Endometrial microvascular endothelial cells (primary cell): ENCODE measurements around the gene CFAP20DC. TPM values are rescaled to one million over a fixed set of nuclear protein-coding genes. Genes with fewer than 3 reads are reported as not detected.
"Not testable (repeated sequence)": the region's sequence is repeated elsewhere in the genome, so short reads cannot be mapped to it uniquely, and the experiment has no call there.

Experiments
- in situ Hi-C: cut with HindIII; loops from 2 replicates; pipeline ENCODE4 v1.10.0; 2017; ENCODE audit warnings: low sequenced_read_pairs, low pct_unique_long_range_greater_than_20kb; ENCODE audit errors: inconsistent ontology term
- total RNA-seq: library from RNA; depleted of rRNA; stranded (reverse); fragments of >200 nt; gene quantifications from one replicate; pipeline ENCODE4 v1.2.3, GENCODE V29; 2015; ENCODE audit errors: inconsistent ontology term

The CFAP20DC gene
- total RNA-seq, 1 donor from 2014 or later = 3.2 TPM

DNA sequence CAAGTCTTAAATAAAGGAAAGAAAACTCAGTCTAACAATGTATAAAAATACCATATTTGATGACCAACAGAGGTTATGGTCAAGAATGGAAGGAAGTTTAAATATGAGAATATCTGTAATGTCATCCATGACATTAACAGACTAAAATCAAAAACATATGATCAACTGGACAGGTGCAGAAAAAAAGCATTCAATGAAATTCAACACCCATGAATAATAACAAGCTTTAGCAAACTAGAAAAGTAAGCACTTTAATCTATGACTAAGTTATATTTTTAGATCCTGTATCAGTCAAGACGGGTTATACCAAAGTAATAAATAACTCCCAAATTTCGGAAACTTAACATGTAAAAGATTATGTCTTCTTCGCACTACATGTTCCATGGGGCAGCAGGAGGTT lies 61.8 kb downstream of the CFAP20DC start:
- in situ Hi-C loops = no loop called here

DNA sequence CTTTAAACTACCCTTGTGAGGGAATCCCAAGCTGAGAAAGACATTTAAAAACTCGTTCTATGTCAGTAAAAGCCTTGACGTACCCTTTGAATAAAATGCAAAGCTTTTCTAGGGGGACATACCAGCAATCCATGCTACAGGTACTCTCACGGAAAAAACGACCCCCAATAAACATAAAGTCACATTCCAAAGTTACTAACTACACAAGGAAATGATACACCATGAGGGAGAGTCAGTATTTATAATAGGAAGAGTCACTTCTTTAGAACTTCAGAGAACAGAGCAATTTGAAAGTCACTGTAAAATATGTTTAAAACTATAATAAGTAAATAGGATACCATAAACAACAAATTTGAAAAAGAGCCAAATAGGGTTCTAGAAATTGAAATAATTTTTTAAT lies 63.2 kb downstream of the CFAP20DC start:
- in situ Hi-C loops = no loop called here

DNA sequence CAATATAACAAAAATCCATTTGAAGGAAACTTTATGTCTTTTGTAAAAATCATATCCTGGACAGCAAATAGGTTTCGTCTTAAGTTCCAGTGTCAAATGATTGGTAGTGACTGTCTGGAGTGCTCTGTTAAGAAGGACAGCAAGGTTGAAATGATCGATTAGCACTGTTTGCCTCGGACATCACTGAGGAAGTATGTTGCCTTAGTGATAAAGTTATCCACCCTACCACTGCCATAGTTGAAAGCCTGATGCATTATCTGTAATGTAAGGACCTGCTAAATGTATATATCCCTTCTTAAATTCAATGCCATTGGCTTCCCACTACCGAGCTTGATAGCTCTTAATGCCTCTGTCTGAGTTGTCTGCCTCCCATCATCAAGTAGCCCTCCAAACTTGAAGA lies 70.0 kb downstream of the CFAP20DC start:
- in situ Hi-C loops = no loop called here

DNA sequence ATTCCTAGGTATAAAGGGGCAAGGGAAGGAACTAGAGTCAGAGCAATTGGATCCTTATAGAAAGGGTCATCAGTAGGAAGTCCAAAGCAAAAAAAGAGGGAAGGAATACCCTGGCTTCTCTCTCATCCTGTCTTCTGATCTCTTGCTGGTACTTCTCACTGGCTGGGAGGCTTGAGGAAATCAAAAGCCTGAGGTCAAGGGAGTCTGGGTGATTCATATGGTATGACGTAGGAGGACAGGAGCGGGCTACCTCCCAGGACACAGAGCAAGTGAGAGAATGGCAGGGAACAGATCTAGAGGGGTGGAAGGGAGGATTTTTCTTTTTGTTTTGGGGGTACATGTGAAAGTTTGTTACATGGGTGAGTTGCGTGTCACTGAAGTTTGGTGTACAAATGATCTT lies 76.0 kb downstream of the CFAP20DC start:
- in situ Hi-C loops = no loop called here

DNA sequence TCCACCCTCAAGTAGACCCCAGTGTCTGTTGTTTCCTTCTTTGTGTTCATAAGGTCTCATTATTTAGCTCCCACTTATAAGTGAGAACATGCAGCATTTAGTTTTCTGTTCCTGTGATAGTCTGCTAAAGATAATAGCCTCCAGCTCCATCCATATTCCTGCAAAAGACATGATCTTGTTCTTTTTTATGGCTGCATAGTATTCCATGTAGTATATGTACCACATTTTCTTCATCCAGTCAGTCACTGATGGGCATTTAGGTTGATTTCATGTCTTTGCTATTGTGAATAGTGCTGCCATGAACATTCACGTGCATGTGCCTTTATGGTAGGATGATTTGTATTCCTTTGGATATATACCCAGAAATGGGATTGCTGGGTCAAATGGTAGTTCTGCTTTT lies 82.0 kb downstream of the CFAP20DC start:
- in situ Hi-C loops = not testable (repeated sequence)

DNA sequence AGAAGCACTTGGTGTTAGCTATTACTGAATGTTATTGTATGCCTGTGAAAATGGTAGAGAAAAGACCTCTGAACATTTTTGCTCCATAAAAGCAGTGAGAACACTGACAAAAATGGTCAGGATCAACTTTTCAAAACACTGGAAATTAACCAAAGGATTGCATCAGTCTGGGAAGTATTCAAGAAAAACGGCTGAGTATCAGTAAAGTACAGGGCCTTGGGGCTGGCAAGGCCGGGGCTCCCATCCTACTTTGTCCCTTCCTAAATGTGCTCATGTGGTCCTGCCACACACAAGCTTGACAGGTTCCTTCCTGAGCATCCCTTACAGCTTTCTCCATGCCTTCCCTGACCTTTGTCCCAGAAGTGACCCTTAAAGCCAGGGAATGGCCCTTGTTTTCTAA lies 84.0 kb downstream of the CFAP20DC start:
- in situ Hi-C loops = no loop called here

DNA sequence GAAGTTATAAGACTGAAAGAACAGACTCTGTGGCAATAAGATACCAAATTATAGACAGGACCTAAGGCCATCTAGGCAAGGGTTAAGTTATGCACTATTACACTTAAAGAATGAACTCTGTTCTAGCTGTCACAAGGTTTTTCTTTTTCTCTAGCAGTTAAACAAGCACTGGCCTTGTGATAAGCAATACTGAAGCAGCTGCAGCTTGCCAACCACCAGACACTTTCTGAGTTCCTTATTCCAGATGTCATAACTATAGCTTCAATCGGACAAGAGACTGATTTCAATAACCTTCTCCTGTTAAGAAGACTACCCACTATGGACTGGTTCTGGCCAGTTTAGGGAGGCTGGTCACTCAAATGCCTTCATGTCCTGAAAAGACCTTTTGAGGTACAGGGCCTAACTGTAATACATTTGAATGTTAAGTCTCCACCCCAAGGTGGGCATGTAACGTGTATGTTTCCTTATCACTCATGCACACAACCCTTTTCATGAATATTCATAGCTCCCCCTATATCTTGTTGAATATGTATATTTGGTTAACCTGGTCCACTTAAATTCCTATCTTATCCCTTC lies 85.8 kb downstream of the CFAP20DC start:
- in situ Hi-C loops = no loop called here

DNA sequence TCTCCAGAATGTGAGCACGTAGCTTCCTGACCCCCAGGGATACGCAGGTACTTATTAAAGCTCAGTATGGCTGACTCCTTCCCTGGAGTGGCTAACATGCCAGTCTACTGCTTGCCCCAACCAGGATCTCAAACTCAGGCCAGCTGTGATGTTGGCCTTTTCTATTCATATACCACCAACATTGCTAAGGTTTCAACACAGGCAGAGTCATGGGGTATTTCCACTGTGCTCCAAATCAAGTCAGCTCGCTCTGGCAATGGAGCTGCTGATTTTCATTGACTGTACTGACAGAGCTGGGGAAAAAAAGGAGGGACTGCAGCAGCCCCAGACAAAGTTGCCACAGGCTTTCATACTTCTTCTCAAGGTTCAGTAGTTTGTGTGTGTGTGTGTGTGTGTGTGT lies 87.0 kb downstream of the CFAP20DC start:
- in situ Hi-C loops = no loop called here

DNA sequence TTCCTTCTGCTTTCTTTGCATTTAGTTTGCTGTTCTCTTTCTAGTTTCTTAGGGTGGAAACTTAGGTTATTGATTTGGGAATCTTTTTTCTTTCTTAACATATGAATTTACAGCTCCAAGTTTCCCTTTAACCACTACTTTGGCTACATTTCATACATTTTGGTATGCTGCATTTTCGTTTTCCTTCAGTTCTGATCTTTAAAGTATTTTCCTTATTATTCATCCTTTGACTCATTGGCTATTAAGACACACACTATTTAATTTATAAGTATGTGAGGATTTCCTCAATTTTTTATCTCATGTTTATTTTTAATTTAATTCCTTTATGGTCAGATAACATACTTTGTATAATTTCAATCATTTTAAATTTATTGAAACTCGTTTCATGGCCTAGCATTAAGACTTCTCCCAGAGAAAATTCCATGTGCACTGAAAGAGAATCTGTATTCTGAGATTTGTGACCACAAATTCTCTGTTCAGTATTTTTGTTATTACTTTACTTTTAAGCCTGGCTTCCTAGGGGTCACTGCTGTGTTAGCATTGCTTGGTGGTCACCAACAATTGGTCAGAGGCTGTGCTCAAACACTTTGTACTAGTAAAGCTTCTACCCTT lies 87.7 kb downstream of the CFAP20DC start:
- in situ Hi-C loops = no loop called here

DNA sequence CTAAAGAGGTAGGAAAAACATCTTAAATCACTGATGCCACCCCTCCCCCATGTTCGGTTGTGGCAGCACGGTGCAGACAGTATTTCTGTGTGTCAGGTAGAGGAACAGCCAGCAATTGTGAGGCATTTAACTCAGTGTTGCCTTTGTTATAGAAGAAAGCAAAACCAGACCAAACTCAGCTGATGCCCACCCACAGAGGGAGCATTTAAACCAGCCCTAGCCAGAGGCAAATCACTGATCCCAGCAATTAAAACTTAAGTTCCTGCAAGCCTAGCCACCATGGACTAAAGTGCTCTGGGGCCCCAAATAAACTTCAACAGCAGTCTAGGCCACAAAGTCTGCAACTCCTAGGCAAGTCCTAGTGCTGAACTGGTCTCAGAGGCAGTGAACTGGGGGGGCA lies 94.5 kb downstream of the CFAP20DC start:
- in situ Hi-C loops = no loop called here

DNA sequence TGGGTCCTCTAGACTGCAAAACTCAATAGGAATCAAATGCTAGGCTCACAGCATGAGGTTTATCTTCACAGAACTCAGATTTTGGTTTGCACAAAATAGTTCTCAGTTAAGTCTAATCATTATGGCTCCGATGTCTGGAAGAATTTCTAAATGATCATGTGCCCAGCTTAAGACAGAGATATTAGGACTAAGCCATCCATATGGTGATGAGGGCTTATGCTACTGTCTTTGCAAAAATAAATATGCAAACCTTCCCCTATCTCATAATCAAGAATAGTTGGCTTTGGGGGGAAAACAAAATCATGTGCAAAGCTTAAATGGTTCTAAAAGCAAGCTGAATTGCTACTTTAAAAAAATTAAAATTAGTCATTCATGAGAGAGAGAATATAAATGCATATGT lies 96.5 kb downstream of the CFAP20DC start:
- in situ Hi-C loops = no loop called here

DNA sequence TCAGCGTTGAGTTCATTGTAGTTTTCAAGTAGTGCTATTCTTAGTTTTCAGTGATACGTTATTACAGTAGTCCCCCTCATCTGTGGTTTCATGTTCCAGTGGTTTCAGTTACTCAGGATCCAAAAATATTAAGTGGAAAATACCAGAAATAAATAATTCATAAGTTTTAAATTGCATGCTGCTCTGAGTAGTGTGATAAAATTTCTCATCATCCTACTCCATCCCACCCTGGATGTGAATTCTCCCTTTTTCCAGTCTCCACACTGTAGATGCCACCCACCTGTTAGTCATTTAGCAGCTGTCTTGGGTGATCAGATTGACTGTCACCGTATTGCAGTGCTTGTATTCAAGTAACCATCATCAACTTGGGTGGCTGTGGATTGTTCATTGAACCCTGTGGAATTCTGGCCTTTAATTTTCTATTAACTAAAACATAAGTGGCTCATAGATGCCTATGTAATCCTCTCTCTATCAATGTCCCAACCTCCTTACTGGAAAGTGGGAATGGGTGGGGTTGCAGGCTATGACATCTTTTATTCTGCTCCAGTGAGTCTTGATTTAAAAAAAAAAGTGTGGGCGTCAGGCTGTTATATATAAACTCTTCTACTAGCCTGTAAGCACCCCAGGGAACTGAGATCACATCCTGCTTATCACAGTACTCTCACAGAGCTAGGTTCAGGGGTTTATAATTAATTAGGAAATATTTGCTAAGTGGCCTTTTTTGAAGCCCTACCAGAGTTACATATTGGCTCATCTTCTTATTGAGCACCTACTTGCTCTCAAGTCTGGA lies 97.5 kb downstream of the CFAP20DC start:
- in situ Hi-C loops = no loop called here

DNA sequence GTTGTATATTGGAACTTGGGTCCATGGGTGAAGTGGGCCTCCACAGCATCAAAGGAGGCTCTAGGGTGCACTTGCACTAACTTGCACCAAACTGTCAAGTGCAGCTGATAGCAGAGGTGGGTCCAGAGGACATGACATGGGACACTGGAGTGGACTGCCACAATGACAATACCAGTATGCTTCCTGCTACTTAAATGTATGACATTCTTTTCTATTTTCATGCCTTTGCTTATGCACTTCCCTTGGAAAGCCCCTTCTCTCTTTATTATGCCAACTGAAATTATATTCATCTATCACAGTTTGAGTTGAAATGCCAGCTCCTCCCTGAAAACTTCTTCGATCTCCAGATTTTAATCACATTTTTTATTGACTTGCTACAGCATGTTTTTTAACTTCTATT lies 101.8 kb downstream of the CFAP20DC start:
- in situ Hi-C loops = no loop called here

DNA sequence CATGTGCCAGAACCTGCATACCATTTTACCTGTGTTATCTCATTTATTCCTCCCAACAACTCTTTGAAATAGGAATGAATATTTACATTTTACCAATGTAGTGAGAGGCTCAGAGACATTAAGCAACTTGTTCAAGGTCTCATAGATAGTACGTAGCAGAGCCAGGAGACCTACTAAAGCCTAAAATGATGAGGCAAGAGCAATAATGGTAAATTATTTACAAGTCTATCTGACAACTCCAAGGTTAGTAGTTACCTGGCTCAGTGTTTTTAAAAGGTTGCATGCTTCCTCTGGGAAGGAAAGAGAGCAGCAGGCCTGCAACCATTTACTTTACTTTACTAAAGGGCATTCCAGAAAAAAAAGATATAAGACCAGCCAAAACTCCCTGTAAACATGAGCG lies 103.0 kb downstream of the CFAP20DC start:
- in situ Hi-C loops = no loop called here

DNA sequence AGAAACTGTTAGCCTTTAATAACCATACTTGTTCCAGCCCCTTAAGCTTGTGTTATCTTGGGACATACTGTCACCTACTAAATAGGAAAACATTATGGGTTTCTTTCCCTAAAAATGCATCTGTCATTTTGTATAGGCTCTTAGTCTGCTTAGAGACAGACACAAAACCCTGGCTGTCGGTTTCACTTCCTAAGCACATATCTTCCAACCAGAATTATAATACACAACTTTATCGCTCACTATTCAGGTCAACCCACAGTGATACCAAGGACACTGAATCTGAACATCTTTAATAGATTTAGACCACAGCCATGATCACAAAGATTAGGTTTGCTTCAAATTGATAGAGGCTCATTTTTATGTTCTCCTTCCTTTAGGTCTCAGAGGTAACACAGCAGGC lies 111.8 kb downstream of the CFAP20DC start:
- in situ Hi-C loops = no loop called here

DNA sequence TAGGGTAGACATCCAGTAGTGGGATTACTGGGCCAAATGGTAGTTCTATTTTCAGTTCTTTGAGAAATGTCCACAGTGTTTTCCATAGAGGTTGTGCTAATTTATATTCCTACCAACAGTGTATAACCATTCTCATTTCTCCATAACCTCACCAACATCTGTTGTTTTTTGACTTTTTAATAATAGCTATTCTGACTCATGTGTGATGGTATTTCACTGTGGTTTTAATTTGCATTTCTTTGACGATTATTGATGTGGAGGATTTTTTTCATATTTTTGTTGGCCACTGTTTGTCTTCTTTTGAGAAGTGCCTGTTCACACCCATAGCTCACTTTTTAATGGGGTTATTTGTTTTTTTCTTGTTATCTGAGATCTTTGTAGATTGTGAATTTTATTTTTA lies 125.2 kb downstream of the CFAP20DC start:
- in situ Hi-C loops = no loop called here

DNA sequence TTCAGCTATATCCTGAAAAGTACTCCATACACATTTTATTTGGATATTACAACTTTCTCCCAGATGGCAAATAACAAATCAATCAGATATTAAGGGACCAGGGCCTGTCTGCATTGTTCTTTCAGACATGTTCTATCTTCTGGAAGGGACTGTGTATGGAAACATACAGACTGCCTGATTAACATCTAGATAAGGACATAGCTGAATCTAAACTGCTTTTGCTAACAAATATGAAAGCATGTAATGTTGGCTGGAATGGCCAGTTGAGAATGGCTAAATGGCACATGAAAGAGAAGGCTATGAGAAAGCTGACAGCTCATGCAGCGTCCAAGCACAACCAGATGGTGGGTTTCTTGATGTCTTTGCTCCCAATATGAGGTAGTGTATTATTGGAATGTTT lies 149.4 kb downstream of the CFAP20DC start:
- in situ Hi-C loops = no loop called here

DNA sequence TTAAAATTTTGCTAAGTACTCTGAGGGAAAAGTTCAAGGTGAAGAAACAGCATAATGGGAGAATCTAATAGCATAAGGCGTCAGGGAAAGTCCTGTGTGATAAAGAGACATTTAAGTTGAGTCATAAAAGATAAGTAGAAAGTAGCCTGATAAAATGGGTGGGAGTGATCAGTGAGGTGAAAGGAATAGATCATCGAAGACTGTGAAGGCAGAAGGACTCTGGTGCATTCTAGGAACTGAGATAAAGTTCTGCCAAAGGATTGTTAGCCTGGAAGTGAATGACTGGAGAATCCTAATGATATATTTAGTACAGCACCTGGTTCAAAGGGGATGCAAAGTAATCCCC lies 149.9 kb downstream of the CFAP20DC start:
- in situ Hi-C loops = no loop called here

DNA sequence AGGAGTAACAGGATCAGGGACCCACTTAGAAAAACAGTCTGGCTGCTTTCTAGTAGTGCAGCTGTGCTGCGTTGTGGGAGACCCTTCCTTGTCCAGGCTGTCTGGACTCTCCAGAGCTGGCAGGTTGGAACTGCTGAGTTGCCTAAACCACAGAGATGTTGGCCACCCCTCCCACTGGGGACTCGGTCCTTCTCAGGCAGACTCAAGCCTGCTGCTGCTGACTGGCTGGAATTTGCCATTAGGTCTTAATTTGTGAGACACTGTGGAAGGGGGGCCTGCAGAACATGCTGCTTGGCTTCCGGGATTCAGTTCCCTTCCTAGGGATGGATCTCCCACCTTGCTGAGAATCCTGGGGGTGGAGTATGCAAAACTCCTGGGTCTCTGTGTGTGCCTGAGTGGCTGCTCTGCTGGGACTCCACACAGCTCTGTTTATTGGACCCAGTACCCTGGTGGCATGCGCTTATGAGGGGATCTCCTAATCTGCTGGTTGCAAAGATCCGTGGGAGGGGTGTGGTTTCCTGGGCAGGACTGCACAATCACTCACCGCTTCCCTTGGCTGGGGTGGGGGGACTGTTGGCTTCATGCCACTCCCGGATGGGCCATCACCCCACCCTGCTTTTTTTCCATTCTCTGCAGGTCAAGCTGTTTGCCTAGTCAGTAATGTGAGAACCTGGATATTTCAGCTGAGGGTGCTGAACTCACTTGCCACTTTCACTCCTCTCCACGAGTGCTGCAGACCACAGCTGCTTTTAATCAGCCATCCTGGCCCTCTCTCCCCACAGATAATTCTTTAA lies 150.5 kb downstream of the CFAP20DC start:
- in situ Hi-C loops = no loop called here

DNA sequence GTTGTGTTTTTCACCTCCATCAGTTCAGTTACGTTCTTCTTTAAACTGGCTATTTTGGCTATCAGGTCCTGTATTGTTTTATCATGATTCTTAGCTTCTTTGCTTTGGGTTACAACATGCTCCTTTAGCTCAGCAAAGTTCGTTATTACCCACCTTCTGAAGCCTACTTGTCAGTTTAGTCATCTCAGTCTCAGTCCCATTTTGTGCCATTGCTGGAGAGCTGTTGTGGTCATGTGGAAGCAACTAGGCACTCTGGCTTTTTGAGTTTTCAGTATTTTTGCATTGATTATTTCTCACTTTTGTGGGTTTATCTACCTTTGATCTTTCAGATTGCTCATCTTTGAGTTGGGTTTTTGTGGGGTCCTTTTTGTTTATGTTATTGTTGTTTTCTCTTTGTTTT lies 151.3 kb downstream of the CFAP20DC start:
- in situ Hi-C loops = no loop called here
